HepG2 (cell line): Measurements from ENCODE around the gene IFNAR1. TPM values are rescaled to one million over a fixed set of nuclear protein-coding genes. Genes with fewer than 3 reads are reported as not detected.

Experiments
- ATAC-seq: fragments of 200-7000 bp; cut with Tn5 transposase; 3 replicates; pipeline ENCODE4 v1.9.1; 2020; ENCODE audit warnings: mild to moderate bottlenecking, moderate library complexity
- BruUV-seq: library from RNA; stranded (reverse); fragments of 400-500 nt; replicated peaks from 2 replicates; lab custom pipeline; 2021; lab: Mats Ljungman, UMichigan
- CTCF ChIA-PET: fragments of 300-600 bp; formaldehyde crosslinking; extraction: SDS; loops from one replicate; lab custom pipeline; 2021; ENCODE audit warnings: low total read pairs, inconsistent platforms, low intra/inter-chr PET ratio; lab: Yijun Ruan, JAX
- POLR2A ChIA-PET: fragments of 350-600 bp; sonication (Branson Sonifier 250); formaldehyde crosslinking; loops from one replicate; lab custom pipeline; 2020; ENCODE audit warnings: antibody characterized with exemption, inconsistent platforms; lab: Yijun Ruan, JAX
- DNase-seq: peaks from one replicate; pipeline ENCODE4 v3.0.0-alpha.2; 2015; ENCODE audit warnings: low spot score
- FAIRE-seq: peaks from 3 replicates; lab custom pipeline; 2011; peaks lifted over from hg19 to GRCh38; lab: Jason Lieb, UNC
- H2AFZ ChIP-seq: one replicate; pipeline ENCODE4 v1.6.1; 2011; ENCODE audit warnings: low read length, inconsistent platforms
- H3K27ac ChIP-seq: fragments of 300-600 bp; 3 replicates; pipeline ENCODE4 v1.8.0; 2011; ENCODE audit warnings: mixed run types, mild to moderate bottlenecking, mixed read lengths, low read length, inconsistent platforms; ENCODE audit not compliant: insufficient read depth; ENCODE audit errors: extremely low read length
- H3K27me3 ChIP-seq, 2 experiments: fragments of 200-600 bp in 1 of 2; 2 replicates in 1 of 2; 3 replicates in 1 of 2; pipeline versions ENCODE4 v1.6.0 to v1.8.0; 2011; ENCODE audit warnings: low read length in 2 of 2, mild to moderate bottlenecking in 2 of 2, moderate library complexity in 2 of 2, inconsistent platforms in 1 of 2; ENCODE audit not compliant: insufficient read depth in 2 of 2, control insufficient read depth in 1 of 2
- H3K36me3 ChIP-seq, 2 experiments: fragments of 200-600 bp in 1 of 2; replicated peaks in 1 of 2; 2 replicates in 1 of 2; 3 replicates in 1 of 2; pipeline versions ENCODE4 v1.5.1 to v1.8.0; 2011; ENCODE audit warnings: low read length in 2 of 2, inconsistent platforms in 1 of 2; ENCODE audit not compliant: insufficient read depth in 2 of 2, control insufficient read depth in 1 of 2
- H3K4me1 ChIP-seq: 2 replicates; pipeline ENCODE4 v1.5.1; 2012; ENCODE audit warnings: low read length, inconsistent platforms; ENCODE audit not compliant: insufficient read depth
- H3K4me2 ChIP-seq: 2 replicates; pipeline ENCODE4 v1.6.0; 2011; ENCODE audit warnings: low read depth, low read length, inconsistent platforms
- H3K4me3 ChIP-seq, 3 experiments: fragments of 200-600 bp in 1 of 3; sonication (generic), shearing (Covaris generic) in 1 of 3; replicated peaks in 1 of 3; 2 replicates each; pipeline ENCODE4 v1.5.1; 2011 to 2016; ENCODE audit warnings: low read length in 3 of 3, inconsistent platforms in 2 of 3, low read depth in 2 of 3, mild to moderate bottlenecking in 2 of 3, control low read depth in 1 of 3, mixed read lengths in 1 of 3; ENCODE audit not compliant: insufficient read depth in 1 of 3
- H3K79me2 ChIP-seq: one replicate; pipeline ENCODE4 v1.6.1; 2011; ENCODE audit warnings: low read length, inconsistent platforms; ENCODE audit not compliant: insufficient read depth
- H3K9ac ChIP-seq: 2 replicates; pipeline ENCODE4 v1.6.0; 2011; ENCODE audit warnings: mild to moderate bottlenecking, low read depth, low read length, inconsistent platforms; ENCODE audit not compliant: insufficient read depth
- H3K9me3 ChIP-seq: 2 replicates; pipeline ENCODE4 v1.5.1; 2012; ENCODE audit warnings: mild to moderate bottlenecking, low read length
- H4K20me1 ChIP-seq: 2 replicates; pipeline ENCODE4 v1.6.0; 2011; ENCODE audit warnings: inconsistent platforms, mild to moderate bottlenecking, low read length, moderate library complexity; ENCODE audit not compliant: insufficient read depth
- CCDC6 ChIP-seq: sonication (generic); formaldehyde crosslinking; IDR thresholded peaks from 2 replicates; pipeline ENCODE4 v1.8.1; 2022; ENCODE audit warnings: mild to moderate bottlenecking, missing genetic modification reagents, moderate library complexity
- CENPX ChIP-seq: sonication (generic); formaldehyde crosslinking; IDR thresholded peaks from 2 replicates; pipeline ENCODE4 v1.9.0; 2021; ENCODE audit warnings: mild to moderate bottlenecking, missing genetic modification reagents, moderate library complexity
- ELF1 ChIP-seq: sonication (generic); formaldehyde crosslinking; IDR thresholded peaks from 2 replicates; pipeline ENCODE4 v1.4.0; 2020; ENCODE audit warnings: missing genetic modification reagents
- FOXM1 ChIP-seq: sonication (generic); formaldehyde crosslinking; IDR thresholded peaks from 2 replicates; pipeline ENCODE4 v1.5.0; 2020; ENCODE audit warnings: missing genetic modification reagents
- GTF3A ChIP-seq: sonication (generic); formaldehyde crosslinking; conservative IDR thresholded peaks from 2 replicates; pipeline ENCODE4 v1.4.0; 2020; ENCODE audit warnings: mild to moderate bottlenecking, missing genetic modification reagents
- HNRNPLL ChIP-seq: fragments of 200-400 bp; formaldehyde crosslinking; IDR thresholded peaks from 2 replicates; pipeline ENCODE4 v1.6.1; 2017; ENCODE audit warnings: mild to moderate bottlenecking, low read depth, low read length; ENCODE audit not compliant: poor library complexity, severe bottlenecking
- HOXA9 ChIP-seq: sonication (generic); formaldehyde crosslinking; IDR thresholded peaks from 2 replicates; pipeline ENCODE4 v1.8.1; 2022; ENCODE audit warnings: missing genetic modification reagents, mild to moderate bottlenecking, moderate library complexity, borderline replicate concordance
- MAZ ChIP-seq, 2 experiments: sonication (generic) in 1 of 2; formaldehyde crosslinking in 1 of 2; IDR thresholded peaks; 2 replicates each; pipeline versions ENCODE4 v1.5.0 to v1.6.1; 2012 to 2020; ENCODE audit warnings: low read depth in 2 of 2, mild to moderate bottlenecking in 2 of 2, borderline replicate concordance in 1 of 2, improper control_type of control experiment in 1 of 2, low read length in 1 of 2, missing genetic modification reagents in 1 of 2, moderate library complexity in 1 of 2
- NFE2L2 ChIP-seq: fragments of 150-350 bp; IDR thresholded peaks from 2 replicates; pipeline ENCODE4 v1.6.1; 2014; ENCODE audit warnings: low read length
- PHF20 ChIP-seq: sonication (generic); formaldehyde crosslinking; IDR thresholded peaks from 2 replicates; pipeline ENCODE4 v1.5.0; 2020; ENCODE audit warnings: mild to moderate bottlenecking, missing genetic modification reagents
- TOE1 ChIP-seq: sonication (generic); formaldehyde crosslinking; IDR thresholded peaks from 2 replicates; pipeline ENCODE4 v1.4.0; 2020; ENCODE audit warnings: mild to moderate bottlenecking, missing genetic modification reagents
- ZNF761 ChIP-seq: sonication (generic); formaldehyde crosslinking; conservative IDR thresholded peaks from 2 replicates; pipeline ENCODE4 v1.4.0; 2020; ENCODE audit warnings: mild to moderate bottlenecking, missing genetic modification reagents
- ZNF773 ChIP-seq: sonication (generic); formaldehyde crosslinking; IDR thresholded peaks from 2 replicates; pipeline ENCODE4 v1.4.0; 2020; ENCODE audit warnings: missing genetic modification reagents, borderline replicate concordance
- ZSCAN31 ChIP-seq: sonication (generic); formaldehyde crosslinking; IDR thresholded peaks from 2 replicates; pipeline ENCODE4 v1.5.0; 2020; ENCODE audit warnings: low read depth, mild to moderate bottlenecking, missing genetic modification reagents
- WGBS: methylation state at CpG from one replicate; pipeline ENCODE4 v1.1.6; 2017; ENCODE audit warnings: low lambda C conversion rate; 5-methylcytosine and 5-hydroxymethylcytosine counted together
- in situ Hi-C: cut with HindIII; loops from 2 replicates; pipeline ENCODE4 v1.10.0; 2017; ENCODE audit warnings: low pct_unique_long_range_greater_than_20kb; ENCODE audit not compliant: extremely low pct_ligation_motif_present
- intact Hi-C: fragments of 100-400 bp; cut with micrococcal nuclease; formaldehyde crosslinking; loops from one replicate; pipeline ENCODE4 v1.10.0; 2022; ENCODE audit not compliant: unreplicated experiment
- polyA plus RNA-seq, 8 experiments: library from polyadenylated mRNA; depleted of rRNA in 3 of 8; stranded (reverse) in 7 of 8; unstranded in 1 of 8; fragments of >200 nt; fragmentation: Illumina TruSeq in 4 of 8; extraction: Trizol in 4 of 8; gene quantifications; 2 replicates each; pipeline versions ENCODE4 v1.2.1 to v1.2.3, GENCODE V29; 2011 to 2016; ENCODE audit warnings: low read depth in 4 of 8, missing spikeins in 1 of 8, mixed read lengths in 1 of 8; ENCODE audit not compliant: insufficient read depth in 1 of 8
- total RNA-seq, 5 experiments: library from RNA; depleted of rRNA; stranded (reverse); fragments of >200 nt; fragmentation: Illumina TruSeq; extraction: Trizol; gene quantifications; 2 replicates each; pipeline ENCODE4 v1.2.3, GENCODE V29; 2016; ENCODE audit warnings: low read depth in 1 of 5
- TF ChIP-seq, protein P1 (sequence below): sonication (generic); formaldehyde crosslinking; IDR thresholded peaks from 2 replicates; pipeline ENCODE4 v1.9.0; 2022; ENCODE audit warnings: missing genetic modification reagents, mild to moderate bottlenecking, borderline replicate concordance
- TF ChIP-seq, protein P2 (sequence below): sonication (generic); formaldehyde crosslinking; IDR thresholded peaks from 2 replicates; pipeline ENCODE4 v1.4.0; 2020; ENCODE audit warnings: missing genetic modification reagents

The IFNAR1 gene
- total and polyA plus RNA-seq, 2 of the 13 experiments (the other 11 are each of a cell fraction or from before 2014, with no cell fraction given): 6.7 to 9.3 TPM

DNA sequence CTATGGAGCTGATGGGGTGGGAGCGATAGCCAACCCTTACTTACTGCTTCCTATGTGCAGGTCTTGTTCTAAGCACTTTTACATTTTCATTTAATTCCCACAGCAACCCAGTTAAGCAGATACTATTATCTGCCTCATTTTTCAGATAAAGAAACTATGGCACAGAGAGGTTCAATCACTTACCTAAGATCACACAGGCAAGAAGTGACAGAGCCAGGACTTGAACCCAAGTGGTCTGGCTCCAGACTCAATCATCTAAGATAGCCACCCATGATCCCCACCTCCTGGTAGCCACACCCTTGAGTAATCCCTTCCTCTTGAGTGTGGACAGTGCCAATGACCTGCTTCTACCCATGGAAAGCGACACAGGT lies 23.2 kb upstream of the IFNAR1 start (continued):
- no peak for TF ChIP-seq NFE2L2
- no peak for TF ChIP-seq ZSCAN31 (CRISPR knock-in tag)
- TF ChIP-seq GTF3A (CRISPR knock-in tag): no peak
- TF ChIP-seq, protein P1, sequence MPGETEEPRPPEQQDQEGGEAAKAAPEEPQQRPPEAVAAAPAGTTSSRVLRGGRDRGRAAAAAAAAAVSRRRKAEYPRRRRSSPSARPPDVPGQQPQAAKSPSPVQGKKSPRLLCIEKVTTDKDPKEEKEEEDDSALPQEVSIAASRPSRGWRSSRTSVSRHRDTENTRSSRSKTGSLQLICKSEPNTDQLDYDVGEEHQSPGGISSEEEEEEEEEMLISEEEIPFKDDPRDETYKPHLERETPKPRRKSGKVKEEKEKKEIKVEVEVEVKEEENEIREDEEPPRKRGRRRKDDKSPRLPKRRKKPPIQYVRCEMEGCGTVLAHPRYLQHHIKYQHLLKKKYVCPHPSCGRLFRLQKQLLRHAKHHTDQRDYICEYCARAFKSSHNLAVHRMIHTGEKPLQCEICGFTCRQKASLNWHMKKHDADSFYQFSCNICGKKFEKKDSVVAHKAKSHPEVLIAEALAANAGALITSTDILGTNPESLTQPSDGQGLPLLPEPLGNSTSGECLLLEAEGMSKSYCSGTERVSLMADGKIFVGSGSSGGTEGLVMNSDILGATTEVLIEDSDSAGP: no peak
- TF ChIP-seq CCDC6 (CRISPR knock-in tag): no peak
- no peak for TF ChIP-seq HNRNPLL

DNA sequence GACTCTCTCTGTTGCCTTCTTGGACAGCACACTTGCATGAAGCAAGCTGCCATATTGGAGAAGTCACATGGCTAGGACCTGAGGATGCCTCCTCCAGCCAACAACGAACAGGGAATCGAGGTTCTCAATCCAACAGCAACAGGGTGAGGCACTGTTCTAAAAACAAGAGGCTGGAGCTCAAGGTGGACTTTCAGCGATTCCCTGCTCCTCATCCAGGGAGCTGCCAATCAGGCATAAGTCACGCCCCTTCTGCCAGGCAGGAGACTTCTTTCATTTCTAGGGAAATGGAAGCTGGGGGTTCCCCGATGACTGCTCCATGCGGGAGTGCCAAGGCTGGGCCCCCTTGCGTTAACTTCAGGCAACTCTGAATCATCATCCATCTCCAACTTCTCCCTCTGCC lies 22.7 kb upstream of the IFNAR1 start:
- no peaks in the 10 kb centered on the region for H3K27me3 ChIP-seq
- H3K4me1 ChIP-seq: peaks cover 53% of the 10 kb centered on the region
- H3K27ac ChIP-seq: no peak overlapping the region
- H3K36me3 ChIP-seq: no peaks in the 10 kb centered on the region
- no peaks in the 10 kb centered on the region for H4K20me1 ChIP-seq
- WGBS: 86% methylated on average over 6 of the region's 7 CpGs
- ATAC-seq (no peak), DNase-seq (no peak), FAIRE-seq (no peak)
- TF ChIP-seq, protein P2, sequence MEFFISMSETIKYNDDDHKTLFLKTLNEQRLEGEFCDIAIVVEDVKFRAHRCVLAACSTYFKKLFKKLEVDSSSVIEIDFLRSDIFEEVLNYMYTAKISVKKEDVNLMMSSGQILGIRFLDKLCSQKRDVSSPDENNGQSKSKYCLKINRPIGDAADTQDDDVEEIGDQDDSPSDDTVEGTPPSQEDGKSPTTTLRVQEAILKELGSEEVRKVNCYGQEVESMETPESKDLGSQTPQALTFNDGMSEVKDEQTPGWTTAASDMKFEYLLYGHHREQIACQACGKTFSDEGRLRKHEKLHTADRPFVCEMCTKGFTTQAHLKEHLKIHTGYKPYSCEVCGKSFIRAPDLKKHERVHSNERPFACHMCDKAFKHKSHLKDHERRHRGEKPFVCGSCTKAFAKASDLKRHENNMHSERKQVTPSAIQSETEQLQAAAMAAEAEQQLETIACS: no peak
- TF ChIP-seq FOXM1 (no peak), HOXA9 (no peak), PHF20 (CRISPR knock-in tag) (no peak), ZNF761 (CRISPR knock-in tag) (no peak), TOE1 (CRISPR knock-in tag) (no peak), ZNF773 (CRISPR knock-in tag) (no peak), CENPX (CRISPR knock-in tag) (no peak), MAZ (IDR thresholded peaks at IDR 0.05; ENCODE audit: borderline replicate concordance, low read depth, low read length) (no peak), MAZ (CRISPR knock-in tag; IDR thresholded peaks at IDR 0.05; ENCODE audit: low read depth) (no peak), ELF1 (CRISPR knock-in tag) (no peak)
- ChIA-PET POLR2A (no interaction called here), CTCF (interaction anchor here (1.6 kb wide), 1 partner anchor 102 kb away, joined by 9 read pairs; no protein-coding TSS in a partner anchor)
- BruUV-seq: no TSS peak
- H3K4me2 ChIP-seq: no peak overlapping the region
- no peak overlapping the region for H3K9ac ChIP-seq
- H3K4me3 ChIP-seq: no peak overlapping the region
- intact Hi-C loops (no loop called here), in situ Hi-C loops (no loop called here)
- no peaks in the 10 kb centered on the region for H3K79me2 ChIP-seq
- H2AFZ ChIP-seq: no peak overlapping the region
- no peaks in the 10 kb centered on the region for H3K9me3 ChIP-seq
